SK-N-SH treated with all-trans-retinoic acid at 6 μM for 48 hours (cell line): ENCODE data around the gene COL9A3.

Experiments
- ARNTL ChIP-seq: fragments of 450-650 bp; formaldehyde crosslinking; IDR thresholded peaks from 2 replicates; pipeline ENCODE4 v1.5.0; 2020; ENCODE audit warnings: low read depth, mild to moderate bottlenecking, moderate library complexity, borderline replicate concordance
- BACH2 ChIP-seq: fragments of 250-450 bp; sonication (Bioruptor Pico); IDR thresholded peaks from 2 replicates; pipeline ENCODE4 v1.9.0; 2021; ENCODE audit warnings: mild to moderate bottlenecking, borderline replicate concordance
- OSR1 ChIP-seq: fragments of 250-450 bp; sonication (Bioruptor Pico); IDR thresholded peaks from 2 replicates; pipeline ENCODE4 v1.8.0; 2022; ENCODE audit warnings: moderate library complexity, mild to moderate bottlenecking, inconsistent platforms
- PATZ1 ChIP-seq: fragments of 250-450 bp; sonication (Bioruptor Pico); IDR thresholded peaks from 2 replicates; pipeline ENCODE4 v1.8.0; 2020; ENCODE audit warnings: mild to moderate bottlenecking, moderate library complexity, borderline replicate concordance
- POU6F1 ChIP-seq: fragments of 250-450 bp; sonication (Bioruptor Pico); IDR thresholded peaks from 2 replicates; pipeline ENCODE4 v1.8.0; 2021; ENCODE audit warnings: low read depth, mild to moderate bottlenecking, moderate library complexity, borderline replicate concordance
- PPARA ChIP-seq: fragments of 250-450 bp; sonication (Bioruptor Pico); IDR thresholded peaks from 2 replicates; pipeline ENCODE4 v1.5.0; 2020; ENCODE audit warnings: mild to moderate bottlenecking, borderline replicate concordance
- RARB ChIP-seq: fragments of 250-450 bp; sonication (Bioruptor Pico); IDR thresholded peaks from 2 replicates; pipeline ENCODE4 v1.8.0; 2021; ENCODE audit warnings: mild to moderate bottlenecking, moderate library complexity
- TSHZ2 ChIP-seq: fragments of 250-450 bp; sonication (Bioruptor Pico); IDR thresholded peaks from 2 replicates; pipeline ENCODE4 v1.5.0; 2020; ENCODE audit warnings: mild to moderate bottlenecking, moderate library complexity
- ZC3H10 ChIP-seq: fragments of 250-450 bp; sonication (Bioruptor Pico); IDR thresholded peaks from 2 replicates; pipeline ENCODE4 v1.5.1; 2021; ENCODE audit warnings: mild to moderate bottlenecking, moderate library complexity
- ZFP3 ChIP-seq: fragments of 250-450 bp; sonication (Bioruptor Pico); IDR thresholded peaks from 2 replicates; pipeline ENCODE4 v1.5.0; 2020; ENCODE audit warnings: mild to moderate bottlenecking, moderate library complexity
- ZFP30 ChIP-seq: fragments of 450-650 bp; formaldehyde crosslinking; IDR thresholded peaks from 2 replicates; pipeline ENCODE4 v1.5.0; 2022; ENCODE audit warnings: mild to moderate bottlenecking, moderate library complexity
- ZNF70 ChIP-seq: fragments of 450-650 bp; formaldehyde crosslinking; IDR thresholded peaks from 2 replicates; pipeline ENCODE4 v1.5.0; 2020; ENCODE audit warnings: mild to moderate bottlenecking, moderate library complexity

- TF ChIP-seq TSHZ2 (CRISPR knock-in tag) (no peak), ZC3H10 (CRISPR knock-in tag) (no peak), ZNF70 (no peak), OSR1 (CRISPR knock-in tag) (no peak), ZFP3 (CRISPR knock-in tag) (no peak), PATZ1 (no peak), ARNTL (CRISPR knock-in tag) (no peak), RARB (CRISPR knock-in tag) (no peak), PPARA (no peak), POU6F1 (CRISPR knock-in tag) (no peak), BACH2 (CRISPR knock-in tag) (no peak), ZFP30 (CRISPR knock-in tag) (no peak)
Observed at GRCh38 chr20:62782149-62782892, 34.5 kb upstream of the COL9A3 start.
